GM15510 (cell line): ENCODE results near the gene PCBP2.

Source experiments
- POLR2A ChIP-seq: IDR thresholded peaks from 3 replicates; pipeline ENCODE4 v1.6.1; 2011; ENCODE audit warnings: borderline replicate concordance; ENCODE audit not compliant: insufficient read length; ENCODE audit errors: extremely low read depth

Gene PCBP2

DNA sequence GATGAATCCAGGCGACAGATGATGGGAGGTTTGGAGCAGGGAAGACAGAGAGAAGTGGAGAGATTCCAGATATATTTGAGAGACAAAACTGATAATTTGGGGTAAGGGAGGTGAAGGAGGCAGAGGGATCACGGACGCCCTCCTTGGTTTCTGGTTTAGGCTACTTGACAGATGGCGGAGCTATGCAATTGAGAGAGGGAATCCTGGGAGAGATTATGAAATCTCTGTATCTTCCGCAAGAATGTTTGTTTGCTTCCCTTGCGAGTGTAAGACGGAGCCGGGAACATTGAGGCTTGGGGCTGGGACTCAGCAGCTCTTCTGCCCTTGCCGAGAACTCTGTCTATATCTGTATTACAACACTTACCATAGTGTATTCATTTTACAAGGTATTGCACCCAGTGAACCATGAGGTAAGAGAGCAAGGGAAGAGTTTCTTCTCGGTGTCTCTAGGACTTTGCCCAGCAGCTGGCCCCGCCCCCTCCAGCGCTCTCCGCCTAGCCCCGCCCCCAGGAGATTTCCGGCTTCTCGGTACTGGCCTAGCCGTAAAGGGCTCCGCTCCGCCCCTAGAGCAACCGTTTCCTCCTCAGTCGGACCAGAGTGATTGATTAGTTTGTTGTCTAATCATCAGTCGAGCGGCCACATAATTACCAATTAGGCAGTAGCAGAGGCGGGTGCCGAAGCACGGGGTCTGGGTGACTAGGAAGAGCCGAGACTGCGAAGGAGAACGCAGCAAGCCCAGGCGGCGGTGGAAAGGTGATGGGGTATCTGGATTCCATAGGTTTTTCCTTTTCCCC, 10.7 kb upstream of the PCBP2 start, which contains the start of gene PRR13:
Gene PRR13, plus strand, starts transcription at position 695 of the 794 bp plus-strand sequence. CDS start 981 bp downstream, outside the sequence.
- TF ChIP-seq POLR2A: peak; percentile 97

DNA sequence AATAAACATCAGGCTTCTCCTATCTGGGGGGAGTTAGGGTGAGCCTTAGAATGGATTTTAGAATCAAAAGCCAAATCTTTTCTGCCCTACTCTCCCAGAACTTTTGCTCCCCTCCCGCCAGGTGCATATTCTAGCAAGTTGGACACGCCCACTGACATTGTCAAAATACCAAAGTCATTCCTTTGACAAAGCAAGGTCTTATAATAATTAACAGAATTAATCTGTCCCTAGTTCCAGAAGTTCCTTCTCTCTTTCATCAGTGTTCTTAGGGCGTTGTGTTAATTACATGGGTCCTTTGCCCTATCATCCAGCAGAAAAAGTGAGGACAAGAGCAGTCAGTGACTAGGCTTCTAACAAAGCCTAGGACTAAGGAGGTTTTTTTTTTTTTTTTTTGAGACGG, 7.9 kb upstream of the PCBP2 start:
- no peak for TF ChIP-seq POLR2A

DNA sequence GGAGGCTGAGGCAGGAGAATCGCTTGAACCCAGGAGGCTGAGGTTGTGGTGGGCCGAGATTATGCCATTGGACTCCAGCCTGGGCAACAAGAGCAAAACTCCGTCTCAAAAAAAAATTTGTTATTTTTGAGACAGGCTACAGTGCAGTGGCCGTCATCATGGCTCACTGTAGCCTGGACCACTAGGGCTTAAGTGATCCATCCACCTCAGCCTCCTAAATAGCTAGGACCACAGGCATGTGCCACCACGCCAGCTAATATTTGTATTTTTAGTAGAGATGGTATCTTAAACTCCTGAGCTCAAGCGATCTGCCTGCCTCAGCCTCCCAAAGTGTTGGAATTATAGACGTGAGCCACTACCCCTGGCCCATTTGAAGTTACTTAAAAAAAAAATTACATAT, 966 bp upstream of the PCBP2 start:
- no peak for TF ChIP-seq POLR2A

DNA sequence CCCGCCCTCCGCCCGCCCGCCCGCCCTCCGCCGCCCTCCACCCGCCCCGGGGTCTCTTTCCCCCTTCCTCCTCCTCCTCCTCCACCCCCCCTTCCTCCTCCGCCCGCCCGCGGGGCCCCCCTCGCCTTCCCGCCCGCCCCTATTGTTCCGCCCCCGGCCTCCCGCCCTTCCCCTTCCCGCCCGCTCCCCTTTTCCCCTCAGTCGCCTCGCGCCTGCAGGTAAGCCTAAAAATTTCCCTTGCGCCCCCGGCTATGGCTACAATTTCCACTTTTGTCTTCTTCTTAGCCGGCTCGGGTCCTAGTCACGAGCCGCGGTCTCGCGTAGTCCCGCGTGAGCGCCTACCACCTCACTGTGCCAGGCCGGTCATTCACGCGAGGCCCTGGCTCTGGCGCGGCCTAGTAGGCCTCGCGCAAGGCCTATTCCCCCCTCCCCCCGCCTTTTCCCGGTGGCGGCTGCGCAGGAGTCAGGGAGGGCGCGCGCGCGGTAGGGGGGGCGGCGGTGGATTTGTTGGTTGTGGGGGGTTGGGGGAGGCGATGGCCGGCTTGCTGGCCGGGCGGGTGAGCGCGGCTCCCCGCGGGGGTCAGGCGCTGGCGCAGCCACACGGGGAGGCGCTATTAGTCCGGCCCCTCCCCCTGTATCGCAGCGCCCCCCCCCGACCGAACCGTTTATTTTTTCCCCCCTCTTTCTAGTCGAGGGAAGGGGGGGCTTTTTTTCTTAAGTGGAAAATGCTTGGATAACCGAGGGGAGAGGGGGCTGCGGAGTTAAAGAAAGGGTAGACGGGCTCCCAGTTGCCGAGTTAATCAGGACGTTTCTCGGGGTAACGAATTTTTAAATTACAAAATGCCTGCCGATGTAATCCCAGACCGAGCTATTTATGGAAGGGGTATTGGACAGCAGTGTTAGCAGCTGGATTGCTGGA, 516 bp downstream of the PCBP2 start:
- peak; percentile 41 for TF ChIP-seq POLR2A

DNA sequence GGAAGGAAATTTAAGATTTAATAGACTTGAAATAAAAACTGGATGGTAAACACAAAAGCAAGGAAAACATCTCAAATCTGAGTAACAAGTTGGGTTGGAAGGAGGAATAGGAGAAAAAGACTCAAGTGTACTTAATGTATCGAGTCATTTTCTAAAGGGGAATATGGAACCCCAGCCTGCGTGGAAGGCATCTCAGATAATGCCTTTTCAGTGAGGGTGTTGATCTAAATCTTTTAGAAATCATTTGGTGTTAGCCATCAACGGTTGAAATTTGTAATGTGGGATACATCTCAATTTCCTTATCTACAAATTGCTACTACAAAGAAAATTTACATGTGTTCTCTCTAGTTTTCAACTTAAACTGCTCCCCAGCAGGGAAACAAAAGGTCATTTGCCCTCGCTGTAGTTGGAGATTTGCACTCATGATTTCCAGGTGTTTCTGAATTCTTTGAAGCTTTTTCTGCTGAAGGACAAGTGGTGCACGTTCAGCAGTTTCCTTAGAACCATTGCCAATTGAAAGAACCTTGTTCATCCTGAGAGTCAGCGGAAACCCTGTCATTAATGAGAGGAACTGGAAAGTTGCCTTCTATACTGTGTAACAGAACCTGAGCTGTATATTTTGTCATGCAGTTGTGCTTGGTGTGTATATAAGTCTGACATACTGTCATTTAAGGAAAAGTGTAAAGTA, 2.2 kb downstream of the PCBP2 start:
- no peak for TF ChIP-seq POLR2A

DNA sequence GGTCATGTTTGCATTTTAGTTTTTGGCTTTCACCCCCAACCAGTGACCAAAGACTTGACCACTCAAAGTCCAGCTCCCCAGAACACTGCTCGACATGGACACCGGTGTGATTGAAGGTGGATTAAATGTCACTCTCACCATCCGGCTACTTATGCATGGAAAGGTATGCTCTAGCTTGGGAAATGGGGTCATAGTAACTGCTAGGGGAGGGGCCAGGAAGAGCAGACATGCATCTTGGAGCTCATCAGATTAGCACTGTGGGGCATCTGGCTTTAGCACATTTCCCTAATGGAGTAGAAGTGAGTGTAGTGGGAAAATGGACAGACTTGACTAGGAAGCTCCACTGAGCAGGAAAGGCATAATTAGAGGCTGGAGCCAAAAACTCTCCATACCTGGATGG, 2.8 kb downstream of the PCBP2 start:
- no peak for TF ChIP-seq POLR2A

DNA sequence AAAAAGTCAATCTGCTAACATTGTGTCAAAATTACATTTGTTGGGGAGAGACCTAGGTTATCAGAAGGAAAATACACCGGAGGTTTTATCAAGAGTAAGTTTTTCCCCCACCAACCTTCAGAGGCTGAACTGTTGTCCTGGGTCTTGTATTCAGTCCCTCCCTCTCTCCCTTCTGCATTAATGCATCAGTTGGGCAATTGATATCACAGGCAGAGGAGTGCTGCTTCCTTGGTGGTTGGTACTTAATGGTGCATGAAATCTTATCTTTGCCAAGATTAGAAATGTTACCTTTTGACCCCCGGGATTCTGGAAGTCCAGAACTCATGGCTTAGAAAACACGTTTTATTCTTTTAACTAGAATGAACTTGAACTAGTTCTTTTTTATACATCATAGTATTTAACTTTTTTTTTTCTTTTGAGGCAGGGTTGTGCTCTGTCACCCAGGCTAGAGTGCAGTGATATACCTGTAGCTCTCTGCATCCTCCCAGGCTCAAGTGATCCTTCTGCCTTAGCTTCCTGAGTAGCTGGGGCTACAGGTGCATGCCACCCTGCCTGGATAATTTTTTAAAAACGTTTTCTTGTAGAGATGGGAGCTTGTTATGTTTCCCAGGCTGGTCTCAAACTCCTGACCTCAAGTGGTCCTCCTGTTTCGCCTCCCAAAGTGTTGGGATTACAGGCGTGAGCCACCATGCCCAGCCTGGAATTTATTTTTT, 4.9 kb downstream of the PCBP2 start:
- no peak for TF ChIP-seq POLR2A

DNA sequence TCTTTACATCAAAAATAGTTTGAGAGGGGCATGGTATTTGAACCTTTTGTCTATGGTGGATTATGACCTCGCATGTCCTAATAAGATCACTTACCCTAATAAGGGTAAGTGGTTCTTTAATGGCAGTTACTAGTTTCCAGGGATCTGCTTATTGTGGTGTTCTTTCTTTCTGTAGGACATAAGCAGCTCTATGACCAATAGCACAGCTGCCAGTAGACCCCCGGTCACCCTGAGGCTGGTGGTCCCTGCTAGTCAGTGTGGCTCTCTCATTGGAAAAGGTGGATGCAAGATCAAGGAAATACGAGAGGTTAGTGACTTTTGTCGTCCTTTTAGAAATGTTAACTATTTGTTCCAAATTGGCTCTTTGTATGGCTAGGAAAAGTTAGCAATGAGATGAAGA, 7.2 kb downstream of the PCBP2 start:
- TF ChIP-seq POLR2A: no peak

DNA sequence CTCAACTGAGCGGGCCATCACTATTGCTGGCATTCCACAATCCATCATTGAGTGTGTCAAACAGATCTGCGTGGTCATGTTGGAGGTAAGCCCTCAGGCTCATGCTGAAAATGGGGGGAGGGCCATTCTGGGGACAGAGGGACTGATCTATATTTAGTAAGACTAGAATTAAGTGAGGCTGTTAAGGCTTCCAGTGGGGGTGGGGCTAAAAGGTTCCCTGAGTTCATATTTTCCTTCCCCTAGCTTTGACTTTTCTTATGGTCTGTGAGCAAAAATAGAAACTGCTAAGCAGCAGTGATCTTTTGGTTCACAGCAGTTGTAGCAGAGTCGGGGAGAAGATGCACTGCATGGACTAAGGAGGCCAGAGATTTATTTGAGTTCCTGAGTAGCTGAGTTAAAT, 9.2 kb downstream of the PCBP2 start:
- TF ChIP-seq POLR2A: no peak

DNA sequence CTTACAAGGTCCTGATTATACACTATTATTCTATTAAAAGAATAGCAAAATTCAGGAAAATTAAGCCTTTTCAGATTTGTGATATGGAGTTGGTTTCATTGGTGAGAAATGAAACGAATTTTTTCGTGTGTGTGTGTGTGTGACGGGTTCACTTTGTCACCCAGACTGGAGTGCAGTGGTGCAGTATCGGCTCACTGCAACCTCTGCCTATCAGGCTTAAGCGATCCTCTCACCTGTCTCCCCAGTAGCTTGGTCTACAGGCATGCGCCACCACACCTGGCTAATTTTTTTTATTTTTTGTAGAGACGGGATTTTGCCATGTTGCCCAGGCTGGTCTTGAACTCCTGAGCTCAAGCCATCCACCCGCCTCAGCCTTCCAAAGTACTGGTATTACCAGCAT, 9.7 kb downstream of the PCBP2 start:
- no peak for TF ChIP-seq POLR2A

DNA sequence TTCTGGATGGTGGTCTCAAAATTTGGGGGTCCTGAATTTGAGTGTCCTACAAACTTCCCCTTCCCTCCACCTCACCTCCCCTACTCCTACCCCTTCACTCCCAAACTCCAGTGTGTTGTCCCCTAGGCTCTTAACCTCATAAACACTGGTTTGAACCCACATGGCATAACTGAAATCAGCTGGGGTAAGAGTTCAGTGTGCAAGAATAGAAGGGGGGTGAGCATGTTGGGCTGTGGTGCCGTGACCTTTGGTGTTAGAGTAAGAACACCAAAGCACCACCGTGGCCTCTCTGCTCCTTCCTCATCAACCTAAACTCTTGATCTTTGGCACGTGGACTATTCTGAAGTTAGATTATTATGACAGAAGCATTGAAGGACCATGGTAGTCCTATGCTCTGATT, 11.0 kb downstream of the PCBP2 start:
- no peak for TF ChIP-seq POLR2A

DNA sequence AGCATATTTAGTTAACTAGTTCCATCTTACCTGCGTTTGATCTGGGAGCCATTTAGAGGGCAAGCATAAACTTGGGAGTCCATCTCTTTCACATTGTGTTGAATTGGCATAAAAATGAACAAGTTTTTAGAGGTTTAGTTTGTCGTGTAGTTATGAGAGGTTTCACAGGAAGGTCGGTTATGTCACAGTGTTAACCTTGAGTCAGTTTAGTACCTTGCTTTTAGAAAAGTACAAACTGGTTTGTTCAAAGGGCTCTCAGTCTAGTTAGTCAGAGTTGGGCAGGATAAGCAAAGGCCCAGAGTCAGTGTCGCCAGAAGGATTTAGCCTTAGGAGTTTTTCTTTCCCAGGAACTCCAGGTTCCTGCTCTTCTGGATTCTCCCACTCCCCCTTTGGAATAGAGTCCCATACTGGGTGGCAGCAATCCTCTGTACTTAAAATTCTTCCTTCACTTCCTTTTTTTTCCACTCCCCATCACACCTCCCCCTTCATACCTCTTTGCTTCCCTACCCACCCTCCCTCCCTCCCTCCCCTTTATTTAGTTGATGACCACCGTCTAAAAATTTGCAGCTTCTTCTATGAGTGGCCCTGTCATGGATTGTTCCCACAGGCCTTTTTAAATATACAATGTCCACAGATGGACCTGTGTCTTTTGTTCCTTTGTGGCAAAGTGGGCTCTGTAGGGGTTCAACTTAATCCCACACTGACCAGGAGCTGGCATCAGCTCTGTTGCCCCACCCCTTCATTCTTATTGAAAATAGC, 12.1 kb downstream of the PCBP2 start:
- no peak for TF ChIP-seq POLR2A

DNA sequence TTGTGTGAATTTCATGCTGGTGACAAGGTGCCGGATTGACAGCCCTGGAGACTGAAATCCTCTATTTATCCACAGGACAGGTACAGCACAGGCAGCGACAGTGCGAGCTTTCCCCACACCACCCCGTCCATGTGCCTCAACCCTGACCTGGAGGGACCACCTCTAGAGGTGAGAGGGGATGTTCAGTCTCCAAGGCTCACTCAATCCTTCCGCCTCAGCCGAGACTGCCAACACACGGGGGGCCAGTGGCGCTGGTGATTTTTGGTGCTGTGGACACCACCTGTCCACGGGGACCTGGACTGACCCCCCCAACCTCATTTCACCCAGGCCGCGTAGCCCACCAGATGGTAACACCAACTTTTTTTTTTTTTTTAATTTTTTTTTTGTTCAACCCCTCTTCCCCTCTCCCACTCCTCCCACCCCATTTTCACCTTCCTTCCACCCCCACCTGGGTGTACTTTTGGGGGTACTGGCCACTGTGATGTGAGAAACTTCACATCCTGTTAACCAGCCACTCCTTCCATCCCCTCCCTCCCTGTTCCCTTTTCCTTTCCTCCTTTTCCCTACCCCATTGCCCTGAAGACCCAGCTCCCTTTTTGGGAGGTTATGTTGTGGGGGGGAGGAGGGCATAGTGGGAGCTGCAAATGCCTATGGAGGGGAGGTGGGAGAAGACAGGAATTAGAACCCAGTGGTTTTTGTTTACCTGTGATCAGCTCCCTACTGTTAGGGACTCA, 12.9 kb downstream of the PCBP2 start:
- no peak for TF ChIP-seq POLR2A
